Endothelial cell (in vitro differentiated cells): ENCODE measurements around the gene PSMG3. TPM values are rescaled to one million over a fixed set of nuclear protein-coding genes. Genes with fewer than 3 reads are reported as not detected.

ENCODE experiments used
- DNase-seq: peaks from one replicate; pipeline ENCODE4 v3.0.0; 2021; ENCODE audit warnings: low spot score
- H3K27ac Mint-ChIP-seq: one replicate; pipeline ENCODE4 v1.8.0; 2021; ENCODE audit warnings: mixed read lengths, inconsistent platforms; ENCODE audit not compliant: unreplicated experiment
- H3K27me3 Mint-ChIP-seq: one replicate; pipeline ENCODE4 v1.8.0; 2021; ENCODE audit warnings: mild to moderate bottlenecking, moderate library complexity, mixed read lengths, inconsistent platforms; ENCODE audit not compliant: unreplicated experiment
- H3K36me3 Mint-ChIP-seq: one replicate; pipeline ENCODE4 v1.8.0; 2021; ENCODE audit warnings: mild to moderate bottlenecking, low read depth, mixed read lengths, inconsistent platforms; ENCODE audit not compliant: unreplicated experiment
- H3K4me1 Mint-ChIP-seq: one replicate; pipeline ENCODE4 v1.8.0; 2021; ENCODE audit warnings: mild to moderate bottlenecking, mixed read lengths, inconsistent platforms; ENCODE audit not compliant: unreplicated experiment
- H3K4me3 Mint-ChIP-seq: one replicate; pipeline ENCODE4 v1.8.0; 2021; ENCODE audit warnings: mild to moderate bottlenecking, mixed read lengths, inconsistent platforms; ENCODE audit not compliant: unreplicated experiment
- H3K9me3 Mint-ChIP-seq: one replicate; pipeline ENCODE4 v1.8.0; 2021; ENCODE audit warnings: mixed read lengths, inconsistent platforms; ENCODE audit not compliant: unreplicated experiment
- CTCF ChIP-seq: fragments of 200-600 bp; sonication (generic); IDR thresholded peaks from one replicate; pipeline ENCODE4 v1.5.0; 2021; ENCODE audit warnings: antibody characterized with exemption; ENCODE audit not compliant: unreplicated experiment
- total RNA-seq: library from RNA; stranded (reverse); fragmentation: NEBNext Ultra II Directional; extraction: Animal tissue kit (Norgen Biotek cat#: 25700); gene quantifications from one replicate; pipeline ENCODE4 v1.2.1, GENCODE V29; 2021; ENCODE audit not compliant: unreplicated experiment

PSMG3 gene
- total RNA-seq, 1 donor from 2014 or later = 20.3 TPM

DNA sequence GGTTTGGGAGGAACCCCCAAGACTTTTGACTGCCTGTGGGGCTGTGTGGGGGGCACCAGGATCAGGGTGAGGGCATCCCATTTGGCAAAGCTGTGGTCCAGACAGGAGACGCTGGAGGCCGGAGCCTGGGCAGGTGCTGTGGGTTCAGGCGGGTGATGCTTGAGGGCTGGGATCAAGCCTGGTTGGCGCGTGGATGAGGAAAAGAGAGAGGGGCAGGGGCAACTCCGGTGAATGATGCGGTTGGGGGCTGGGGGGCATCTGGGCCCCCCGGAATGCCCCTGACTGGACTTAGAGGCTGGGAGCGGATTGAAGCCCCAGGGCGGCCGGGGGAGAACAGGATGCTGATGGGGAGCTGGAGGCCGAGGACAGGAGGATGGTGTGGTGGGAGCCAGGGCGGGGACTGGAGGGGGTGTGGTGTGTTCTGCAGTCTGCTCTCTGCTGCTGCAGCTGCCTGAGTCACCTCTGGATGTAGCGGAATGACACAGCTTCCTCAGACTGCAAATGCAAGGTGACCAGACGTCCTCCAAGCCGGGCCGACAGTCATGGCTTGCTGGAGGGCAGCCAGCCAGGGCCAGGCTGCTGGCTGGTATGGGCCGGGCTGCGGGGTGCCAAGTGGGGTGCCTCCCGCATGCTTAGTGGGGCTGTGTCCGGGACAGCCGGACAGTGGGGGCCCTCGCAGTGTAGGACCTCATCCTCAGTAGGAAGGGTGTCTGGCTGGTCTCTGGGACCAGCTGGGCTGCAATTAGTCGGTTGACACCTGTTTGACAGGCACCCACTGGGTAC lies 36.1 kb downstream of the PSMG3 start:
- Mint-ChIP-seq H3K27me3 (peaks cover 6% of the 10 kb centered on the region), H3K27ac (no peak overlapping the region), H3K4me1 (peaks cover 2% of the 10 kb centered on the region), H3K36me3 (no peaks in the 10 kb centered on the region), H3K9me3 (no peaks in the 10 kb centered on the region), H3K4me3 (no peak overlapping the region)
- DNase-seq = no peak
- no peak for TF ChIP-seq CTCF

GRCh38 chr7:1533255-1533546 lies 36.6 kb downstream of the PSMG3 start:
- no peak overlapping the region for H3K27ac Mint-ChIP-seq
- H3K4me1 Mint-ChIP-seq = peaks cover 2% of the 10 kb centered on the region
- no peaks in the 10 kb centered on the region for H3K36me3 Mint-ChIP-seq
- peaks cover 6% of the 10 kb centered on the region for H3K27me3 Mint-ChIP-seq
- no peak for TF ChIP-seq CTCF
- no peaks in the 10 kb centered on the region for H3K9me3 Mint-ChIP-seq
- no peak overlapping the region for H3K4me3 Mint-ChIP-seq
- no peak for DNase-seq

- Mint-ChIP-seq H3K27ac (no peak overlapping the region), H3K4me3 (no peak overlapping the region), H3K36me3 (no peaks in the 10 kb centered on the region), H3K4me1 (peaks cover 2% of the 10 kb centered on the region), H3K9me3 (no peaks in the 10 kb centered on the region), H3K27me3 (peaks cover 3% of the 10 kb centered on the region)
- TF ChIP-seq CTCF = no peak
- no peak for DNase-seq
Measured at GRCh38 chr7:1532456-1533254, 37.2 kb downstream of the PSMG3 start.

GRCh38 chr7:1531979-1532455 lies 37.8 kb downstream of the PSMG3 start:
- H3K27me3 Mint-ChIP-seq = peaks cover 3% of the 10 kb centered on the region
- H3K4me3 Mint-ChIP-seq = peak overlapping the region; percentile 87
- peaks cover 2% of the 10 kb centered on the region for H3K4me1 Mint-ChIP-seq
- no peak for DNase-seq
- no peaks in the 10 kb centered on the region for H3K36me3 Mint-ChIP-seq
- no peak for TF ChIP-seq CTCF
- no peaks in the 10 kb centered on the region for H3K9me3 Mint-ChIP-seq
- no peak overlapping the region for H3K27ac Mint-ChIP-seq
